Left ventricle myocardium inferior (tissue), 1 donor: ENCODE results near the gene SOX30. TPM values are rescaled to one million over a fixed set of nuclear protein-coding genes. Genes with fewer than 3 reads are reported as not detected.
A peak's percentile ranks its signal among the peaks of the same experiment; 100 is the strongest.

Source experiments
- DNase-seq: peaks from one replicate; pipeline ENCODE4 v3.0.0-alpha.2; 2020
- H3K27ac ChIP-seq: fragments of 200-600 bp; replicated peaks from 2 replicates; pipeline ENCODE4 v1.8.0; 2021
- H3K27me3 ChIP-seq: fragments of 200-600 bp; 2 replicates; pipeline ENCODE4 v1.8.0; 2021; ENCODE audit warnings: low read depth
- H3K36me3 ChIP-seq: fragments of 200-600 bp; 2 replicates; pipeline ENCODE4 v1.8.0; 2021
- H3K4me1 ChIP-seq: fragments of 200-600 bp; 2 replicates; pipeline ENCODE4 v1.8.0; 2021
- H3K4me3 ChIP-seq: fragments of 200-600 bp; 2 replicates; pipeline ENCODE4 v1.8.0; 2021; ENCODE audit warnings: mild to moderate bottlenecking, moderate library complexity
- H3K9me3 ChIP-seq: fragments of 200-600 bp; replicated peaks from 2 replicates; pipeline ENCODE4 v1.8.0; 2021
- intact Hi-C: fragments of 100-400 bp; cut with micrococcal nuclease; formaldehyde crosslinking; loops from one replicate; pipeline ENCODE4 v1.11.0; 2022
- total RNA-seq: library from RNA; stranded (reverse); fragmentation: NEBNext Ultra II Directional; extraction: Animal tissue kit (Norgen Biotek cat#: 25700); gene quantifications from one replicate; pipeline ENCODE4 v1.2.1, GENCODE V29; 2021
- TF ChIP-seq, protein P1 (sequence below): fragments of 200-600 bp; IDR thresholded peaks from 2 replicates; pipeline ENCODE4 v1.8.0; 2021; ENCODE audit warnings: antibody characterized with exemption, mild to moderate bottlenecking, borderline replicate concordance
- donor health status: DM: no; HTN: yes; CAD: no; lungs with severe emphysema.

SOX30 gene
- total RNA-seq, 1 donor from 2014 or later = 0.08 TPM

DNA sequence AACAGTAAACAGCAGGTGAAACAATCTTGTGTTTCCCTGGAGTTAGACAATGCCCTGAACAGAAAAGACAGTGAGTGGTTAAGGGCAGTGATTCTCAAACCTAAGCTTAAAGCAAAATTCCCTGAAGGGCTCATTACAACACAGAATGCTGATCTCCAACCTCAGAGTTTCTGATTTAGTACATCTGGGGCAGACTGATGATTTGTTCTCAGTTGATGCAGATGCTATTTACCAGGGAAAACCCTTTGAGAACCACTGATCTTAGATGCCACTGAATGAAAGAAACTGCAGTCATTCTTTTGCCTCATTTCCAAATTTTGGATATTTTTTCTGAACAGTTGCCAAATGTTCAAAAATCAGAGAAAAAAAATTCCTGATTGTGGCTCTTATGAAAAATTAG, 58.0 kb downstream of the SOX30 start:
- Histone ChIP-seq H3K4me3 (no peak overlapping the region), H3K4me1 (peaks cover 23% of the 10 kb centered on the region), H3K9me3 (no peaks in the 10 kb centered on the region), H3K27me3 (no peaks in the 10 kb centered on the region), H3K27ac (no peak overlapping the region), H3K36me3 (no peaks in the 10 kb centered on the region)
- DNase-seq = no peak
- intact Hi-C loops = no loop called here
- TF ChIP-seq, protein P1, sequence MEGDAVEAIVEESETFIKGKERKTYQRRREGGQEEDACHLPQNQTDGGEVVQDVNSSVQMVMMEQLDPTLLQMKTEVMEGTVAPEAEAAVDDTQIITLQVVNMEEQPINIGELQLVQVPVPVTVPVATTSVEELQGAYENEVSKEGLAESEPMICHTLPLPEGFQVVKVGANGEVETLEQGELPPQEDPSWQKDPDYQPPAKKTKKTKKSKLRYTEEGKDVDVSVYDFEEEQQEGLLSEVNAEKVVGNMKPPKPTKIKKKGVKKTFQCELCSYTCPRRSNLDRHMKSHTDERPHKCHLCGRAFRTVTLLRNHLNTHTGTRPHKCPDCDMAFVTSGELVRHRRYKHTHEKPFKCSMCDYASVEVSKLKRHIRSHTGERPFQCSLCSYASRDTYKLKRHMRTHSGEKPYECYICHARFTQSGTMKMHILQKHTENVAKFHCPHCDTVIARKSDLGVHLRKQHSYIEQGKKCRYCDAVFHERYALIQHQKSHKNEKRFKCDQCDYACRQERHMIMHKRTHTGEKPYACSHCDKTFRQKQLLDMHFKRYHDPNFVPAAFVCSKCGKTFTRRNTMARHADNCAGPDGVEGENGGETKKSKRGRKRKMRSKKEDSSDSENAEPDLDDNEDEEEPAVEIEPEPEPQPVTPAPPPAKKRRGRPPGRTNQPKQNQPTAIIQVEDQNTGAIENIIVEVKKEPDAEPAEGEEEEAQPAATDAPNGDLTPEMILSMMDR = no peak

DNA sequence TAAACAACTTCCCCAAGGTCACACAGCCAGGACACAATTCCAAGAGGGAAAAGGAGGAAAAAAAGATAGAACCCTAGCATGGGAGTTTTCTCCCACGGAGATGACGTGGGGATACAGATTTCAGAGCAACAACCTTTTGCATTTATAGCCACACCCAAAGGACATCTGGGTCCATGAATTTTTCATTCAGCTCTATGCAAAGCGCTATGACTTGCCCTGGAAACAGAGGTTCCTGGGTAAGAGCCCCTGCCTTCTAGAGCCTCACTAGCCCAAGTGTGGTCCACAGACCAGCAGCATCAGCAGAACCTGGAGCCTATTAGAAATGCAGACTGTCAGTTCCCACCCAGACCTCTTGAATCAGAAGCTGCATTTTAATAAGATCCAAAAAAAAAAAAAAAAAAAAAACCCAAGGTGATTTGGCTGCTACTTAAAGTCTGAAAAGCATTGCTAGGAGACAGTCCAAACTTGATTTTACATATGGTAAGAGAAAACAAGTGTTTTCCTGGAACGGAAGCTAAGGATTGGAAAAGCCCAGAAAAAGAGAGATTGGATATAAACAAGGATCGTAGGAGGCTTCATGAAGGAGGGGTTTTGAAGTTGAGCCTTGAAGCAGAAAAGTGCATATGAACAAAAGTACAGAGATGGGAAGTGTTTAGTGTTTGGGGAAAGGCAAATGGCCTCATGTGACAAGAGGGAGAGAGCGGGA, 59.0 kb downstream of the SOX30 start:
- peak overlapping the region; percentile 28 for H3K27ac ChIP-seq
- no peaks in the 10 kb centered on the region for H3K36me3 ChIP-seq
- H3K27me3 ChIP-seq = no peaks in the 10 kb centered on the region
- H3K4me1 ChIP-seq = peaks cover 23% of the 10 kb centered on the region
- DNase-seq = no peak
- intact Hi-C loops = no loop called here
- H3K9me3 ChIP-seq = no peaks in the 10 kb centered on the region
- TF ChIP-seq, protein P1 = no peak
- H3K4me3 ChIP-seq = no peak overlapping the region

DNA sequence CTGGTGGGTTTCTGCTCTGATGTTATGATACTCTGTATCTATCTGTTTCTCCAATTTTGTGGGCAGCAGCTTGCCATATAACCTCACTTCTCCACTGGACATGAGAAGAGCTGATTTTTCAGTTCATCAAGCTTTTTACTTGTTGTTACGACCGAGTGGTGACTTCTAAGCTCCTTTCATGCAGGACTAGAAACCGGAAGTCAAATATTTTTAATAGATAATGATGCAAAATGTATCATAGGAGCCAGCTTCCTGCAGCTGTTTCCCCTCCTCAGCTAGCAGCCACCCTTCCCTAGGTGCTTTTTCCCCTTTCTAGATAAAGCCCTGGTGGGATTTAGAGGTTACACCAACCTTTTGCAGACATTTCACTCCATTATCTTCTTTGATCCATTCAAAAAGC, 59.6 kb downstream of the SOX30 start:
- H3K27me3 ChIP-seq = no peaks in the 10 kb centered on the region
- no peak for DNase-seq
- no peaks in the 10 kb centered on the region for H3K36me3 ChIP-seq
- H3K4me3 ChIP-seq = no peak overlapping the region
- TF ChIP-seq, protein P1 = no peak
- peaks cover 23% of the 10 kb centered on the region for H3K4me1 ChIP-seq
- H3K27ac ChIP-seq = peak overlapping the region; percentile 28
- no peaks in the 10 kb centered on the region for H3K9me3 ChIP-seq
- intact Hi-C loops = no loop called here

DNA sequence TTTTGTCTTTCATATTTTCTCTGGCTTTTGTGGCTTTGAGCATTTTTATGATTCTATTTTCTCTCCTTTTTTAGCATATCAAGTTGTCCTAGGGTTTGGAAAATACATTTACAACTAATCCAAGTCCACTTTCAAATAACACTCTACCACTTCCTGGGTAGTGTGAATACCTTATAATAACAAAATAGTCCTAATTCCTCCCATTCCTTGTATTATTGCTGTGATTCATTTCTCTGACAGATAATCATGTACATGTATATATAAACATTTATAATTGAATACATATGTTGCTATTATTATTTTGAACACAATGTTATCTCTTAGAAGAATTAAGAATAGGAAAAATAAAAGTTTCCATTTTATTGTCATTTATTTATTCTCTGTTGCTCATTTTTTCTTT, 61.8 kb downstream of the SOX30 start:
- DNase-seq = no peak
- H3K4me1 ChIP-seq = peaks cover 23% of the 10 kb centered on the region
- H3K9me3 ChIP-seq = no peaks in the 10 kb centered on the region
- no peak overlapping the region for H3K4me3 ChIP-seq
- no peaks in the 10 kb centered on the region for H3K27me3 ChIP-seq
- H3K36me3 ChIP-seq = no peaks in the 10 kb centered on the region
- H3K27ac ChIP-seq = no peak overlapping the region
- TF ChIP-seq, protein P1 = no peak
- intact Hi-C loops = no loop called here

DNA sequence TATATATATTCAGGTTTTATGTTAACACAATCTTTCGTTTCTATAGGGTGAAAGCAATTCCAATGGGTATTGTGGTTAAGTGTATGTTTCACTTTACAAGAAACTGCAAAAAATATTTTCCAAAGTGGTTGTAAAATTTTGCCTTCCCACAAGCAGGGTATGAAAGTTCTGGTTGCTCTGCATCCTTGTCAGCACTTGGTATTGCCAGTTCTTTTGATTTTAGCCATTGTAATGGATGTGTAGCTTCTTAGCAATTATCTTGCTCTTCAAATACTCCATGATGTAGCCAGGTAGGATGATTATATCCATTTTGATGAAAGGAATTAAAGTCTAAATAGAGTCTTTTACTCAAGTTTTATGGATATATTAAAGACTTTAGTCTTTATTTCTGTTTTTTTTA, 67.6 kb downstream of the SOX30 start:
- no peak overlapping the region for H3K27ac ChIP-seq
- no peaks in the 10 kb centered on the region for H3K27me3 ChIP-seq
- DNase-seq = no peak
- peaks cover 13% of the 10 kb centered on the region for H3K4me1 ChIP-seq
- no peaks in the 10 kb centered on the region for H3K36me3 ChIP-seq
- intact Hi-C loops = no loop called here
- H3K4me3 ChIP-seq = no peak overlapping the region
- TF ChIP-seq, protein P1 = no peak
- H3K9me3 ChIP-seq = peaks cover 4% of the 10 kb centered on the region
